GM19025 (cell line): ENCODE measurements around the gene TMPRSS6.

Experiments
- ATAC-seq: cut with Tn5 transposase; IDR thresholded peaks from one replicate; pipeline ENCODE4 v1.9.1; 2021; ENCODE audit warnings: mild to moderate bottlenecking, low read depth, moderate library complexity; ENCODE audit not compliant: unreplicated experiment

Gene TMPRSS6

GRCh38 chr22:37119872-37120271, 10.4 kb upstream of the TMPRSS6 start:
- no peak for ATAC-seq

GRCh38 chr22:37118083-37118482, 8.6 kb upstream of the TMPRSS6 start:
- no peak for ATAC-seq

- no peak for ATAC-seq
These were observed 7.6 kb upstream of the TMPRSS6 start for GRCh38 chr22:37117092-37117491.

- ATAC-seq, result no peak
These were observed 5.5 kb upstream of the TMPRSS6 start for GRCh38 chr22:37115032-37115431.

- no peak for ATAC-seq
These were observed 4.2 kb upstream of the TMPRSS6 start for GRCh38 chr22:37113757-37114156.

- no peak for ATAC-seq
These were observed 2.7 kb upstream of the TMPRSS6 start for GRCh38 chr22:37112084-37112728.

DNA sequence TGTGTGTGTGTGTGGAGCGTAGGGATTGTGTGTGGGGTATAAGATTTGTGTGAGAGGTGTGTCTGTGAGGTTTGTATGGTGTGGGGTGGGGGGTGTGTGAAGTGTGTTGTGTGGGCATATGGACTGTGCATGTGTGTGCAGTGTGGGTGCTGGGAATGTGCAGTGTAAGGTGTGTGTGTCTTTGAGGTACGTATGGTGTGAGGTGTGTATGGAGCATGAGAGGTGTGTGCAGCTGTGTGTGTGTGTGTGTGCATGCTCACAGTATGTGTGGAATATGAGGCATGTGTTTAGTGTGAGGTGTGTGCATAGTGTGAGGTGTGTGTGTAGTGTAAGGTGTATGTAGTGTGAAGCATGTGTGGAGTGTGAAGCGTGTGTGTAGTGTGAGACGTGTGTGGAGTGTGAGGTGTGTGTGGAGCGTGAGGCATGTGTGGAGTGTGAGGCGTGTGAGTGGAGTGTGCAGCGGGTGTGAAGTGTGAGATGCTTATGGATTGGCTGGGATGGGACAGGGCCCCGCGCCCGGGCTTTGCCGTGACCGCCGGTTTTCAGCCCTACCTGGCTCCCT, 1.7 kb upstream of the TMPRSS6 start:
- ATAC-seq, result no peak

- no peak for ATAC-seq
These were observed 1.5 kb downstream of the TMPRSS6 start for GRCh38 chr22:37107816-37108621.

DNA sequence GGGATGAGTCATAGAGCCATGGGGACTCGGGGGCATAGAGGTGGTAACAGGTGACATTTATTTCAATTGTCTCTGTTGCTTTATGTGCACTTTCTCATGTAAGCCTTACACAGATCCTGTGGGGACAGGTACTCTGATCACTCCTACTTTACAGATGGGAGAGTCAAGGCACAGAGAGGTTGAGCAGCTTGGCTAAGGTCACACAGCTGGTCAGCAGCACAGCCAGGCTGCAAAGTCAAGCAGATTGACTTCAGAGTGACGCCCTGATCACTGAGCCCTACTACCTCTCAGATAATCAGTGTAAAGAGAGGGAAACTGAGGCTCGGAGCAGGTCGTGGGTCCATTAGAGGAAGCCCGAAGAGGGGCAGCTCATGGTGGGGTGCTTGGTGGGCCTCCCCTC, 3.5 kb downstream of the TMPRSS6 start:
- ATAC-seq, result no peak

- no peak for ATAC-seq
These were observed 4.4 kb downstream of the TMPRSS6 start for GRCh38 chr22:37105154-37105553.

DNA sequence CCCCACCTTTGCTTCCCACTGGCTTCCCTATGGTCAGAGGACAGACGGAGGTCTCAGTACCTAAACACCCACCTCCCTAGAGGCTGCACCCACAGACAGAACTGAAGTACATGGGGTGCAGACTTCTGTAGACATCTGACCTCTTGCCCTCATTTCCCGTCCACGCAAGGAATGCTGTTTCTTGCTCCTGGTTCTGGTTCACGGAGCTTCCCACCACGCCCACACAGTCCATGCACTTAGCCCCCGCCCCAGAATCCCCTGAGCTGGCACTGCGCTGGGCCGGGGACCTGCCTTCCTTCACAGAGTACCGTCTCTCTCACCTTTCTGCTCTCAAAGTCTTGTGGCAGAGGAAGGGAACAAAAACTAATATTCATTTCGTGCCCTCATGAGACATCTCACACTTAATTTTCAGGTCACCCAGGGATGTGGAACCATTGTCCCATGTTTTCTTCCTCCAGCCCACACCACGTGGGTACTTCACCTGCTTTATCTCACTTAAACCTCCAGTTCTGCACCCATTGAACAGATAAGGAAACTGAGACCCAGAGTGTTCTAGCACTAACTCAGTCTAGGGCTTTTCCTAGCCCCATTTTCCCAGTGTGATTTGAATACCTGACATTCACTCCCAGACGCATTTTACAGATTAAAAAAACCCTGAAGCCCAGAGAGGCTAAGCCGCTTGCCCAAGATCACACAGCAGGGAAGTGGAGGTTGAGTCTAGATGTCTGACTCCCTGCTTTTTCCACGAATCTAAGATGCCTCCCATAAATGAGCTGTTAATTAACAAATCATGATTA, 5.7 kb downstream of the TMPRSS6 start:
- no peak for ATAC-seq

DNA sequence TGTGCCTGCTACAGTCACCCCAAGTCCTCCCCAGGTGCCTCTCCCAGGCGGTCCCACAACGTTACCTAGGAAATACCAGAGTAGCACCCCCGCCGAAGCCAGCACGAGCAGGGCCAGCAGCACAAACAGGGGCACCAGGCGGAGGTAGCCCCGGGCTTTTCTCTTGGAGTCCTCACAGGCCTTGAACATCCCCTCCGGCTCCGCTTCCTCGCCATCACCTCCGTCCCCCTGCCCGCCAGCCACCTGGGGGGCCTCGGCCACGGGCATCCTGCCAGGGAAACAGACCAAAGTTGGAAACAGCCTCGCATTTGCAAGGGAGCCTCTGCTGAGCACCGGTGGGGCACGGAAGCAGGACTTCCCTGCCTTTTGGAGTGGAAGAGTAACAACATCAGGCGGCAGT, 6.4 kb downstream of the TMPRSS6 start:
- no peak for ATAC-seq

DNA sequence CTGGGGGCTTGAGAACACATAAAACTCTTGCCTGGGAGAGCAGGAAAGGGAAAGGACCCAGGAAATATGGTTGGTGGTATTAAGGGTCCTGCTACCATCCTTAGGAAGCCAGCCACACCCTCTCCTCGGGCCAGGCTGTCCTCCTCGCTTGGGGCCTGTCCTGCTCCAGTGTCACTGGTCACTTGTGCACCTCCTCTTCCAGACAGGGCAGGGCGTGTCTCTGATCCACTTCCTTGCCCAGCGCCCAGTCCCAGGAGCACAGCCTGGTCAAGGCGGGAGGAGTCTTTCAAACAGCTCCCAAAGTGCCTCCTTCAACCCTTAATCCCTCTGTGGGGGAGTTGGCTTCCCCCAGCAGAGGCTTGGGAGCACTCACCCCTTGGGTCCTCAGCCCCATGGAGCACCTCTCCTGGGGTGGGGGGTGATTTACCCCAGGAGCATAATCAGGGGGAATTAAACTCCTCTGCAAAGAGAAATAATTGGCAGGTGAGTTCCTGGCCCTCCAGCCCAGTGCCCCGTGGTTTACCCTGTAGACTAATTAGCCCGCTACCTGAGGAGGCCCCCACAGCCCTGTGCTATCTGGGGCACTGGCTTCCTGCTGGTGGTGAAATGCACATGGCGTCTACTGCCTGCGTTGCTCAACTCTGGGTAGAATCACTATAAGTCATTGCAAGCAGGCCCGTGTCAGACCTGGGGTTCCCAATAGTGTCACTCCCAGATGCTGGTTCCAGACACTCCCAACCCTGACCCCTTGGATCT, 8.0 kb downstream of the TMPRSS6 start:
- ATAC-seq, result no peak

DNA sequence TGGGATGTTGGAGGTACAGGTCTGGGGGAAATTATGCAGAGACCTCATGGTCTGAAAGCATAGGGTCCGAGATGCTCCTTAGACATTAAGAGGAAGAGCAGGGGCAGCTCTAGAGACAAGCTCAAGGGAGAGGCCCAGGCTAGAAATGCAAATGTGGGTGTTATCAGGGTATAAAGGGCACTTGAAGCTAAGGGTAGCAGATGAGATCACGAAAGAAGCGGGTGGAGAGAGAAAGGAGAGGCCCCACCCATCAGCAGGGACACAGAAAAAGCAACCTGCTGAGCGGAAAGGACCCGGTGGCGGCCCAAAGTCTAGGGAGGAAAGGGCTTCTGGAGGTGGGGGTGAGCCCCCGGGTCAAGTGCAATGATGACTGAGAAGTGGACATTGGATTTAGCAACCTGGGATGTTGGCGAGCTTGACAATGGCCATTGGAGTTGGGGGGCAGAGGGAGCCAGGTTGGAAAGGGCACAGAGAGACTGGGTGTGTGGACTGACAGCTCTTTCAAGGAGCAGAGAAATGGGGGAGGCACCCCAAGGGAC, 8.9 kb downstream of the TMPRSS6 start:
- no peak for ATAC-seq

DNA sequence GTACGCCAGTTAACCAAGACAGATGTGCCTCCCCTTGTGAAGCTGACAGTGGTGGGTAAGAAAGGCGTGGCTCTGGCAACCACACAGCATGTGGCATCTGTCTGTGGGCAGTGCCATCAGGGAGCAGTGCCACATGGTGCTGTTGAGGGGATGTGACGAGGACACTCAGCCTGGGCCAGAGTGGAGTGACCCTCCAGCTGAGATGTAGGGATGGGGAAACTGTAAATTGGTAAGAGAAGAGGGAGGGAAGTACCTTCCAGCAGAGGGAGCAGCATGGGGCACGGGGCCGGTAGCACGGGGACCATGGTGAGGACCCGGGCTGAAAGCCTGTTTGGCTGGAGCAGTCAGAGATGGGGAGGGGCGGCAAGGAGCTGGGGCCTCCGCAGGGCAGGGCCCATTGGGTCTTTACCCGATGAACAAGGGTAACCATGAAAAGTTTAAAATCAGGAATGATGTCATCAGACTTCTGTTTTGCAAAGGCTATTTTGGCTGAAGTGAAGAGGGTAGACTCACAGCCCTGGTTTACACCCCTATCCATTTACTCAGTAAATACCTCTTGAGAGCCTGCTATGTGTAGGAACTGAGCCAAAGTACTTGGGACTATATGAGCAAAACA, 10.4 kb downstream of the TMPRSS6 start:
- no peak for ATAC-seq

DNA sequence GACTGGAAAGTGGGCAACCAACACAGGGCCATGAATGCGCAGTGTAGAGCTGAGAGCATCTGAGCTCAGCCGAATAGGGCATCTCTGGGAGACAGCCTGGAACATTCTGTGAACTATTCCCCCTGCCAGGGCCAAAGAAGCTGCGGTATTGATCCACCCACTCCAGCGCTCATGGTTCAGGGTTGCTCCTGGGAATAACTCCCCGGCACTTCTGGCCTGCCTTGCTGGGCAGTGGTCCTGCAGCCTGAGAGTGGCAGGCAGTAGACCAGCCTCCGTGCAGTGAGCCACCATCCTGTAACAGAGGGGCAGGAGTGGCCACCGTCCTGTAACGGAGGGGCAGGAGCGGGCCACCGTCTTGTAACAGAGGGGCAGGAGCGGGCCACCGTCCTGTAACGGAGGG, 12.2 kb downstream of the TMPRSS6 start:
- ATAC-seq, result no peak

- ATAC-seq, result no peak
These were observed 14.4 kb downstream of the TMPRSS6 start for GRCh38 chr22:37095113-37095512.

DNA sequence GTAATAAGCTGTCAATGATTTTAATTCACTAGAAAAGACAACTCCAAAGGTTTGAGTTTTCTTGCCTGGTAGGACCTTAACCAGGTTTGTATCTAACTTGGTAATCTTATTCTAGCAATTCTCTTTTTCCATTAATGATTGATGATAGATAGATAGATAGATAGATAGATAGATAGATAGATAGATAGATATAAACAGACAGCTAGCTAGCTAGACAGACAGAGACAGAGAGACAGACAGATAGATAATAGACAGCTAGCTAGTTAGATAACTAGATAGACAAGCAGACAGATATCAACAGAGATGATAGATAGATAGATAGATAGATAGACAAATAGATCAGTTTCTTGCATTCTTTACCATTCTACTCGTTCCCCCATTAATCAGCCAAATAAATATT, 15.3 kb downstream of the TMPRSS6 start:
- ATAC-seq, result no peak

DNA sequence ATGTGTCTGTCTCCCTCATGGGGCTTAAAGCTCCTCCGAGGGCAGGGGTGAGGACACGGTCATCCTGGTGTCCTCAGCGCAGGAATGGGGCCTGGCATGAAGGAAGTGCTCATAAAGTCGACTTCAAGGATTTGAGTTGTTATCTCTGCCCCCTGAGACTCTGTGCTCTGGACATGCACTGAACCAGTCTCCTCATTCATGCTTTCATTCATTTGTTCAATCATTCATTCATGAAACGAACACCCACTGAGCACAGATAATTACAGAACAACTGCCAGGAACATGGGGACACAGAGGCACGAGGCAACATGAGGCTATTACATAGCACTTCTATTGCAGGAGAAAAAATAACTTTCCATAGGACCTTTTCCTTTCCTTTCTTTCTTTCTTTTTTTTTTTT, 16.5 kb downstream of the TMPRSS6 start:
- no peak for ATAC-seq

GRCh38 chr22:37091994-37092393, 17.5 kb downstream of the TMPRSS6 start:
- no peak for ATAC-seq
